Activated gamma-delta T cell treated with Interleukin-2 at 50 U/mL for 16 hours (primary cell): Measurements from ENCODE around the gene YOD1.

ENCODE experiments used
- DNase-seq: peaks from one replicate; pipeline ENCODE4 v3.0.0-alpha.2; 2020

The YOD1 gene

DNA sequence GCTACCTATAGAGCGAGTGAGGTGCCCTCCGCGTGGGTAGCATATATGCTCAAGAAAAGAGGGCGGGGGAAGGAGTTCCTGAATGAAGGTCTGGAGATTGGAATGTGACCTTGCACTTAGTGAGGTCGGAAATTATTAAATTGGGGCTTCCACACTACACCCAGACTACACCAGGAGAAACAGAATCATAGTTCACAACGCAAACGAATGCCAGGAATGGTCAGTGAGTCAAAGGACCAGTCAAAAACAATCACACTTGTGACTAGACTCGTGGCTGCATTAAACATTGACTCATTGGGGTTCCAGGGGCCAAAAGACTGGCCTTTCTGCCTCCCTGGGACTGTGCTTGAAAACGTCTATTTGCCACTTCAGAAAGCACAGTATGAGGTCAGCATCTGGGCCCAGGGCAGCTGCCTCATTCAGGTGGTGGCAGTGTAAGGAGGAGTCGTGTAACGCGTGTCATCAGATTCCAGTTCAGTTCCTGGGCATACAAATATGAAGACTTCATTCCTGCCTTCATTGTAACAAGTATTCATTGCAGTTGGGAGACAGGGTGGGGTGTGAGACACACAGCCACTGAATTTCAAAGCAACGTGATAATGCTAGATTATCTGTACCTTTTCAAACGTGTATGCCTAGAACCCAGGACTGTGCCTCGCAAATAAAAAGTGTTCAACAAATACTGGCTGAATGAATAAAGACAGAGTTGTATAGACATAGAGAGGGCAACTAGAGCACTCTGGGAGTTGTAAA, at the start of gene YOD1:
Gene YOD1, minus strand, starts transcription at position 18 of the 753 bp plus-strand sequence. CDS start 178 bp downstream, outside the sequence.
- DNase-seq: no peak

DNA sequence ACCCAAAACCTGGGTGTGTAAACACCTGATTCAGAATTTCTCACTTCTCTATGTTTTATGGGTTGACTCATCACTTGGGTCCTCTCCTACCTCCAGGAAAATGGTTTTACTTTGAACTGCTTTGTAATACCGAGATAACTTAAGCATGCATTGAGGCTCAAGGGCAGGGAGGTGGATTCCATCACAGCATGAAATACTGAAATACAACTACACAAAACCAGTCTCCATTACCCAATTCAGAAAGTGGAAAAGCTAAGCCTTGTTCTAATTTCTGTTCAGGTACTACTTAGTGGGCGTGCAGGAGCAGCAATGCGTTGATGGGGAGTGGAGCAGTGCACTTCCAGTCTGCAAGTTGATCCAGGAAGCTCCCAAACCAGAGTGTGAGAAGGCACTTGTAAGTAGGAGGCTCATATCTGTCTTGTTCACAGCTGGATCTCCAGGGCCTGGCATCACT, 46.9 kb upstream of the YOD1 start:
- DNase-seq: no peak

DNA sequence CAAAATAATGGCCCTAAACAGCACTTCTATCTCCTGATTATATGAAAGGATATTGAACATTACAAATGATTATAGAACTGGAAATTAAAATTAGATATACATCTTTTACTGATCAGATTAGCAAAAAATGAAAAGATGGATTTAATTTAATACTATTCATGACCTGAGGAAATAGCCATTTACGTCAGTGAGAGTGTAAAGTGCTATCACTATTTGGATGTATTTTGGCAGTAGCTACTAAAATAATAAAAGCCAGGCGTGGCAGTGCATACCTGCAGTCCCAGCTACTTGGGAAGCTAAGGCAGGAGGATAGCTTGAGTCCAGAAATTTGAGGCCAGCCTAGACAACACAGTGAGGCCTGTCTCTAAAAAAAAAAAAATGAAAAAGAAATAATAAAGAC, 42.9 kb upstream of the YOD1 start:
- DNase-seq: no peak

DNA sequence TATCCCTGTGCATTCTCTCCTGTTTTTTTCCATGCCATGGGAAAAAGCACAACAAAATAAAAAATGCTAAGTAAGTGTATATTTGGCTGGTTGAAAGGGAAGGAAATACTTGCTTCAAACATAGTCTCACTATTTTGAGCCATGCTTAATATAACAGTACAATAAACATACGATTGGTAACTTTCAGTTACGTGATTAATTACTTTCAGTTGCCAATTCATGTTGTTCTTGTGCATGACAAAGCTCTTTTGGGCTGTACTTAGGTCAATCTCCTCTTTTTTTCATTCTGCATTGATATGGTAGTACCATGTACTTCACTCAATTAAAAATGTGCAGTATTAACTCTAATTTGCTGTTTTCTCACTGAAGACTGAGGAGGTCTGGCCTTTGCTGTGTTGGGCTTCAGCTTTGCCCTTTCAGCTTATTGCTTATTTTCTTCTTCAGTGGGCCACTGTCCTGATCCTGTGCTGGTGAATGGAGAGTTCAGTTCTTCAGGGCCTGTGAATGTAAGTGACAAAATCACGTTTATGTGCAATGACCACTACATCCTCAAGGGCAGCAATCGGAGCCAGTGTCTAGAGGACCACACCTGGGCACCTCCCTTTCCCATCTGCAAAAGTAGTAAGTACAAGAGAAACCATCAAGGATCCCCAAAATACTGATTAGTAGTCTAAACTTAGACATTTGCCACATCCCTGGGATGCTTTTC, 40.3 kb upstream of the YOD1 start:
- DNase-seq: no peak

DNA sequence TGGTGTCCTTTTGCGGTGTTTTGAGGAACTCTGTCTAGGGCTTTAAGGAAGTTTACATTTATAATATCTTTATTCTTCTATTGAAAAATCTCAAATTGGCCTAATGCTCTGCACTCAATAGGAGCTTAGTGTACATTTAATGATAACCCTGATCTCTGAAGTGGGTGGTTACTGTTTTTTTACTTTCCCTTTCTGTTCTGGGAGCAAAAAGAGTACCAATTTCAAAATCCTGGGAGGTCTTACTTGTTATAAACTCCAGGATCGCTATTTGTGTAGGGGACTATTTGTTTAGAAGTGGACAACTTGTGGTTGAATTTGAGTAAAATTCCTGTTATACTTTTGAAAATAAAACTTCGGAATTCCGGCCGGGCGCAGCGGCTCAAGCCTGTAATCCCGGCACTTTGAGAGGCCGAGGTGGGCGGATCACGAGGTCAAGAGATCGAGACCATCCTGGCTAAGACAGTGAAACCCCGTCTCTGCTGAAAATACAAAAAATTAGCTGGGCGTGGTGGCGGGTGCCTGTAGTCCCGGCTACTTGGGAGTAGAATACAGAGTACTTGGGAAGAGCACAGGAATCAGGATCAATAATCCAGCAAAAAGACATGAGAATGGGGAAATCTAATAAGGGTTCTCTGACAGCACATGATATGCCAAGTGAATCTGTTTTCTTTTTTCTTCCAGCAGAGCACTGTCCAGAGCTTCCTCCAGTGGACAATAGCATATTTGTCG, 38.8 kb upstream of the YOD1 start:
- DNase-seq: no peak

DNA sequence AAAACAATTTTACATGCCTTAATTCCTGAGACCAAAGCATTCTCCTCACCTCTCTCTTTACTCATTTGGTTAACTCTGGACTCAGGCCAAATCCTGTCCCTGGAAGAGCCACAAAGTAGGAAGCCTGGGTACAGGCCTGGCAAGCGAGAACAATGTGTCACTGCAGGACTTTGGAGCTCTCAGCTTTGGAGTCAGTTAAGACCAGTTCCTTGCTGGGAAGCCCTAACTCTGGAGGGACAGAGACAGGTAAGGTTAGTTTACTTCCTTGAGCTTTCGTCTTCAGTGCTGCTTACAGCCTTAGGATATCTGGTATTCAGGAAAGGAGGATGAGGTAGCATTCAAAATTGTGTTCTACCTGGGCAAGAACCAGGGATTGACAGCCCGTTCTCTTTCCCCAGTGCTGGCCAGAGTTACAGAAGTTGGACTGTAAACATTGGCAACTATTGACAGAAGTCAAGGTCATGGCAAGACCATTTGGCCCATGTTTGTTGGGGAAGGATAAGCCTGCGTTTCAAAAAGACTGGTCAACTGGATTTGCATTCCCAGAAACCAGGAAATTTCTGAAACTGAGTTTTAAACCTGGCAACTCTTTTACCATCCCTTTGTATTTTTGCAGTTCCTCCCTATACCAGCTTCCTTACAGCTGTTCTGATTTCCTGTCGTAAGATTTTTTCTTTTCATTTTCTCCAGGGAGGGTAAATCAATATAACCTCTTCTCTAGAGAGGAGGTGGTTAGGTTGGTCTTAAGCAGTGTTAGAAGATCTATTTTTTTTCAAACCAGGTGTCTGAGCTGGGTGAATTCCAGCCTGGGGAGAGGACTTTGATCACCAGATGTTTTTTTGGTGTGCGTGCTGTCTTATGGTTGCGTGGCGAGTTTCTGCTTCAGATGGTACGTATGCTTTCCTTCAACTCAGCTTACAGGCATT, 38.0 kb upstream of the YOD1 start, which contains the start of gene C4BPB:
Gene C4BPB, plus strand, starts transcription at position 160 of the 926 bp plus-strand sequence. Its CDS starts 672 bp downstream, at position 832.
- DNase-seq: no peak

DNA sequence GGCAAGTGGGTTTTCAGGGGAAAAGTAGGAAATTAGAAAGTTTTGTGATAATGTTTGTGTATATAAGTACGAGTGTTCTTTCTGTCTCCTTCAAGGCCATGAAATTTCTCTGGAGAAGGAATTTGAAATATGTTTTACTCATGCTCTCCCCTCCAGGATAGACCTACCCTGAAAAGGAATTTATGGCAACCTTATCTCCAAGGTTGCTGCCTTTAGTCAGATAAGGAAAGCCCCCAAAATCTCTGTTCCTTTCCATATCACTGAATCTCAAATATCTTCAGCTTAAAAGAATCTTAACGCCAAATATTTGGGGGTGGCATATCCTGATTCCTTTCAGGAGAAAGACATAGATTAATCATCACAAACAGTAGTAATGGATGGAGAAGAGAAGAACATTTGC, 37.2 kb upstream of the YOD1 start:
- no peak for DNase-seq

DNA sequence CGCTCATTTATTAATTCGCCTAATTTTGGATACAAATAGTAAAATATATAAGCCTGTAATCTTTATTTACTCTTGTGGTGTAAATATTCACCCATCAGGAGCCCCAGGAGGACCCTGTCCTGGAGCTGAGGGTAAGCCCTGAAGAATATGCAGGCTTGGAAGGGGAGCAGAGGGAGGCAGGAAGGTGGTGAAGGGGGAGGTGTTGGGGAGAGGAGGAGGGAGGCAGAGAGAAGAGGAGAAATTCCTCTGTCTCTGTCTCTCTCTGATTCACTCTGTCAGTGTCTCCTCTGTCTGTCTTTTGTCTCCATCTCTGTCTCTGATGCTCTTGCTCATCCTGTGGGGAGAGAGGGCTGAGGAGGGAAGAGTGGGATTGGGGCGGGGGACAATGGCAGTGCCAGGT, 34.9 kb upstream of the YOD1 start:
- no peak for DNase-seq

DNA sequence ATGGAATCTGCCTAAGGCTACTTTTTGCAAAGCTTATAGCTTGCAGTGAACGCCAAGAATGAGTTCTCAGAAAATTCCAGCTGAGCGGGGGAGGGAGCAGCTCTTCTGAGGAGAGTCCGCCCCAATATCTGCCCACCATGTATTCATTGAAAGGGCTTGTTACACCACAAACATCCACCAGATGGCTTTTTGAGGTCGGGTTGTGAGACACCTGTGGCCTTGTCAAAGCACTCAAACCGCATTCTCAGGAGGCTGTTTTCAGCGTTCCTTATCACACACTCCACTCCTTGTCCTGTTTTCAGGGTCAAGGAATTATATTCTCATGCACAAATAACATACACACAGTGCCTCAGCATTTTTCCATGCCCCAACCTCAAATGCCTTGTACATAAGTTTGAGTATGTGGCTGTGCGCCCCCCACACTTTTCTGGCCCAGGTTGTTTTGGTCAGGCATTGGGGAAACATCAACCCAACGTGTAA, 33.7 kb upstream of the YOD1 start:
- peak; percentile 60 for DNase-seq

DNA sequence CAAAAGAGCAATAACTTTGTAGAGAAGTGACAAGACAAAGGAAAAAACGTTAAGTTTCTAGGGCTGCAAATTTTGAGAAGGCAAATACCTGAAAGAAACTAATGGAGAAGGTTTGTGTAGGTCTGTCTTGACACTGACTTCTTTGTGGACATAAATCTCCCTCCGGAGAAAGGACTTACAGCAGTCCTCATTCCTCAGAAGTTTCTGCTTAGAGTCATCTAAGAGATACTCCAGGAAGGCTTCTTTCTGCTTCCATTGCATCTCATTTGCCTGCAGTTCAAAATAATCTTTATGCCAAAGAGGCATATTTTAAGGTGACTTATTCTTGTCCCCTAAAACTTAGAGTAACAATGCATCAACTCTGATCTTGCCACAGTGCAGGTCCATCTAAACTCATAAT, 33.2 kb upstream of the YOD1 start:
- DNase-seq: no peak

DNA sequence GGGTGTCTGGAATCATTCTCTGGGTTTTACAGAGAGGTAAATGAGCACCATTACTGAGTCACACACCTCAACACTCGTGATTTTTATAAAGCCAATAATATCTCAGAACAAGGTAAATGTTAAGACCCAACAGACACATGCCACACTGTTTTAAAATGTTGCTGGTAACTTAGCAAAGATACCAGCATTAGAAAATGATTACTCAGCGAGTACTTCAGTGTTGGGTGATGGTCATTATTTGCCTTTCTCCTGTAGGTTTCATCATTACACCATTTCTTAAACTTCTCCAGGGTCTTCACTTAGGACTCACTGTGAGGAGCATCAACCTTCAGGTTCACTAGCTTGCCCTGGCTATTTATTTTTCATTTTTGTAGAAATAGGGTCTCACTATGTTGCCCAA, 30.8 kb upstream of the YOD1 start:
- no peak for DNase-seq

DNA sequence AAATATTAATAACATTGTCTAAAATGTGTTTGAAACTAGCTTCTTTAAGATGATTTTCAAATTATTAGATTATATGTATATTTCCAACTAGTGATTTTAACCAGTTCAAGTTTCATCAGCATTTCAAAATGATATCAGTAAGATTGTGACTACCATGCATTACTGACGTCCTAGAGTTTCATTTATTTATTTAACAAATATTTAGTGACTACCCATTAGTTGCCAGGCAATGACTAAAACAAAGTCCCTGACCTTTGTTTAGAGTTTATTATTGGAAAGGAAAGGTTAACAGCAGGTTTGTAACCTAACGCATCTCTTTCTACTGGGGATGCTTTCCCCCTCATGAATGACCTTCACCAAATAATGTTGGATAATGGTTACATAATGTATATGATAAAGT, 30.1 kb upstream of the YOD1 start:
- no peak for DNase-seq

DNA sequence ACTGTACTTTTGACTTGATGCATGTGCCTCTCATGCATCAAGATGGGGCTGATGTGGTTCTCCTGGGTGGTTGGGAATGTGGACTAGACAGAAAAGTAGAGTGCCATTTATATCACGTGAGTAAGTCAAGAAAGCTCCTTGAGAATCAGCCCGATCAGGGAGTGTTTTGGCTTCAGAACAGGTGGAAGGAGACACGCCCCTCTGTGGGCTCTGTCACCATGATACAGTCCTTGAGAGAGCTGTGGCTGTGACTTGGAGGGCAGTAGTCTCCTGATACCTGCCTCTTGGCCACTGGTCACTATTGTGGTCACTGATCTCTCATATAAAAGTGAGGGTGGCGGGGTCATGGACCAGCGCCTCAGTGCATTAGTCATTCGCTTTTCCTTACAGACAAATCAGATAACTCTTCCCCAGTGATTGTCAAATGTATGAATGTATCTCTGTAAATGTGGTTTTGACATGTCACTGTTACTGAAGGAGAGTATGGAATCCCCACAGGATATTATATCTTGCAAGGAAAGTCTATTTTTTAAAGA, 28.8 kb upstream of the YOD1 start:
- DNase-seq: no peak

DNA sequence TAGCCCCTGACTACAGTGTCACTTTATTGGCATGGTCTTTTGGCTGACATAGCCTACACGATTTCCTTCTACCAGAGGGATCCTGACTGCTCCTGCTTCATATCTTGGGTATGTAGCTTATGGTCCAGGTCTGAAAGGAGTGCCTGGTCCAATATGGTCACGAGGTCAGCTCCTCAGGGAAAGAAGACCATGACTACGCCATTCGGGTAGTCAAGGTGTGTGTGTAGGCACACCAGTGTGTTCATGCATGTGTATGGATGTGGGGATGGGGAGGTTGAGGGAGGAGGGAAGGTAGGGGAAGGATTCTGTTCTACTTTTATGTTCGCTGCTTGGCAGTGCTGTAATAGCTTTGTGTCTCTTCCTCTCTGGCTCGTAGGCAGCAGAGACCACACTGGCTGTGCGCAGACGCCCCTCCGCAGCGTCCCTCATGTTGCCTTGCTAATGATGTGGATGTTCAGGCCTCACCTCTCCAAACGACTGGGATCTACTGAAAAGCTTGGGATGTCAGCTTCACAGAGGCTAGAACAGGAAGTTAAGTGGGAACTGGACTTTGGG, 27.6 kb upstream of the YOD1 start:
- no peak for DNase-seq

DNA sequence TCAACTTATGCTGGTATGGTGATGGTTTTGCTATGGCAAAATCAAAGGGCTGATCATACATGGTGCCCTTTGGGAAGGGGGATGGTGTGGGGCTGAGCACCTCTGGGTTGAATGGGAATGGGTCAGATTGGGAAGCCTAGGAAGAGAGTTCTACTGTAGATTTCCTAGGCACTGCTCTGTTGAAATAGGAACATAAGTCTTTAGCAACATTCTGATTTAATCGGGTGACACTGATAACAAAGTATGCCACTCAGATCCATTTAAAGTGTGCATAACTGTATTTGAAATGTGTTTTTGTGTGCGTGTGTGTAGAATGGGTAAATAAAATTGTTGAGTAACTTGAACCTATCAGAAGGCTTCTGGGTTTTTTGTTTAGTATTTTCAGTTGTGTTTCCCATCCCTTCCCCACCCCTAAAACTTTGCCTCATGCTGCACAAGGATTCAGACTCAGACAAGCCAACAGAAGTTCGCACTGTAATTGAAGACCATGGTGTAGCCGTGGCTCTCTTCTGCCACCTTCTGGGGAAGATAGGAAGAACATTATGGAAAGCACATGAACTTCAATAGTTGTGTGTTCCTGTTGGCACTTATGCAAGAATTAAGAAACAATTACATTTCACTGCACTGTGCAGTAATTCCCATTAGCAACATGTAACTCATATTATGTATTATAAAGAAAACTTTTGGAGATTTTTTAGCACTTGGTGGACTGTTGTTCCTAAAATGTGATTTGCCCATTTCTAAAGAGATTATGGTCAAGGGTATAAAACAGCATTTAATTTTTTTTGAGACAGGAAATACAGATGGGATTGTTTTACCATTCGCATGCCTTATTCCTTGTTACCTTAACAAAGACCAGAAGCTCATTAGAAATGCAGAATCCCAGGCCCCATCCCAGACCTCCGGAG, 26.7 kb upstream of the YOD1 start:
- peak; percentile 65 for DNase-seq

DNA sequence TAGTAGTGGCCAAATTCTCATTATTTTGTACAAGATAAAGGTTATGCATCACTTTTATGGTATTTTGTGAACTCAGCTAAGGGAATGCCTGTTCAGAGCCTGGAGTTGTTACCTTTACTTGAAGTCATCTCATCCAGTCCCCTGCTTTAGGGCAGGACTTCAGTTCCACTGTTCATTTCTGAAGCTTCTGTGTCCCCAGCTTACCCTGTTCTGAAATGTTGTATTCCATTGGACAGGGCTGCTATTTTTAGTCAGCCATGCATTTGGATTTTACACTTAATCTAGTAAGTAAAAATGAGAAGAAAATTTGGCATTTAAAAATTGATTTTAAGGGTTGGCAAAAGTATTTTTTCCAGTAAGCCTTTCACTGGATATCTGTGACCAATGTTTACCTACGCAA, 26.0 kb upstream of the YOD1 start:
- DNase-seq: no peak

DNA sequence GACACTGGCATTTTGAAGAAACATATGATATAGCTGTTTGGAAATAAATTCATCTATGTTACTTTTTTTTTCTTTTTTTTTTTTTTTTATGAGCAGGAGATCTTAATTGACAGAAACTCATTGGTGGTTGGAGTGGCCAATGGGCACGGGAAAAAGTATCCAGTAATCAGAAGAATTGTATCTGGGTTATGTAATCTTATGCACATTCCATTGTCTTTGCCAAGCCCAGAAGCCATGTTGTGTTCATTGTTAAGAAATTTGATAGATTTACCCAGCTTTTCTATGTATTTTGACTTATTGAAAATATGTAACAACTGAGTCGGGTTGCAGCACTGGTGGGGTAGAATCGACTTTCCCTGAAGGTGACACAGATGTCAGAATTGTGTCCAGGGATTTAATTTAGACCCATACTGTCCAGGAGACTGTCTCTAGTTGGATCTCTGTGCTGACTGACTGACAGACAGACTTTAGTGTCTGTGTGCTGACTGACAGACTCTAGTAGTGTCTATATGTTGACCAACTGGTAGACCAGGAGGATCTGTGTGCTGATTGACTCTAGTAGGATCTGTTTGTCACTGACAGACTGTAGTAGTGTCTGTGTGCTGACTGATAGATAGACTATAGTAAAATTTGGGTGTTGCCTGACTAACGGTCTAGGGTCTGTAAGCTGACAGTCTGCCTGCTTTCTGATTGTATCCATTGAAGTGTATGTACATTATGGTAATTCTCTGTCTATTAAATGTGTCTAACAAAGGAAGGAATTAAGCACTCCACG, 25.4 kb upstream of the YOD1 start:
- no peak for DNase-seq

DNA sequence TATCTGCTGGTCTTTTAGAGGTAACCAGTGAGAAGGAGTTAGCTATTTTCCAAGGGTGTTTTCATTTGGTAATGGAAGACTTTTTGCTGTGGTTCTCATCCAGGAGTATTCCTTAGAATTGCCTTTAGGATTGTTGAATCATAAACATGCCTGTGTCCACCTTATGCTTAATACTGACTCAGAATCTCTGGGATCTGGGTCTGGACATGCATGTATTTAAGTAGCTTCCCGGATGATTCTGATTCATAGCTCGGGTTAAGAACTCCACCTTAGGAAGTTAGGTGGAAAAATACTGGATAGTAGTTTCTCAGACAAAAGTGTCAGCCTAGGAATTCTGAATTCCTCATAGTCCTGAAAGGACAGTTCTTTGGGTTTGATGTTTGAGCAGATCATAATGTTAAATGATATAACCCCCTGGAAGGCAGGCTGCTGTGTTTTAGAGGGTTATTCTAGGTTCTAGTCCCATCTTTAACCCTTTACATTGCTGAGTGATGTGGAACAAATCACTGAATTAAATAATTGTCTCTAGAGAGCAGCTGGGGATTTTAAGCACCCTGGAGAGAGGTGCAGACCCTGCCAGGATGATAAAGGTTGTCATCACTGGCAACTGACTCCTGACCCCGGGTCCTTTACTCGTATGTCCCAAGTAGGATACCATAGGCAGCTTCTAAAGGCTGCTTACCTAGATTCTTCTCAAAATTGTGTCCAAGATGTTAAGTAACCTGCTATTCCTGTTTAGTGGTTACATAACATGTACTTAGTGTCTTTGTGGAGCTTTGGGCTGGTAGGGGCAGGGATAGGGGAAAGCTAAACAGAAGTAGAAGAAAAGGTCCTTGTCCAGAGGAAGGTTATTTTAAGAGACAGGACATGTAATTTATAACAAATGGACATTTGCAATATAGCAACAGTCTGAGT, 23.2 kb upstream of the YOD1 start:
- DNase-seq: no peak

DNA sequence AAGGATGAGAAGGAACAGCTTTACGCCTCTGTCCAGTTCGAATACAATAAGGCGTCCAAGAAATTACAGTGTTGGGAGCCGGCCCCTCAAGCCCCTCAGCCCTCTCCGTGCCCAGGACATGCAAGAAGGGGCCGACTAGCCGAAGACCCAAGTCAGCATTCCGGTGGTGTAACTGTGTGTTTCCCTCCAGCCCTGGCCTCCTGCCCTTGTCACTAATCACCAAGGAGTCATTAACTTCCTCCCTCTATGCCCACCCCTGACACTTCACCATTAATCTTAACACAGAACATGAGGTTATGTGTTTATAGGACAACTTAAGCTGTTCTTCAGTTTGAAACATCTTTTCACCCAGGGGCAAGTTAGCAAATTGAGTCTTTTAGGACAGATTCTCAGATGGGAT, 21.2 kb upstream of the YOD1 start:
- no peak for DNase-seq
